ENCODE measurements around the gene HP1BP3.
A peak's percentile ranks its signal among the peaks of the same experiment; 100 is the strongest.

The HP1BP3 gene

DNA sequence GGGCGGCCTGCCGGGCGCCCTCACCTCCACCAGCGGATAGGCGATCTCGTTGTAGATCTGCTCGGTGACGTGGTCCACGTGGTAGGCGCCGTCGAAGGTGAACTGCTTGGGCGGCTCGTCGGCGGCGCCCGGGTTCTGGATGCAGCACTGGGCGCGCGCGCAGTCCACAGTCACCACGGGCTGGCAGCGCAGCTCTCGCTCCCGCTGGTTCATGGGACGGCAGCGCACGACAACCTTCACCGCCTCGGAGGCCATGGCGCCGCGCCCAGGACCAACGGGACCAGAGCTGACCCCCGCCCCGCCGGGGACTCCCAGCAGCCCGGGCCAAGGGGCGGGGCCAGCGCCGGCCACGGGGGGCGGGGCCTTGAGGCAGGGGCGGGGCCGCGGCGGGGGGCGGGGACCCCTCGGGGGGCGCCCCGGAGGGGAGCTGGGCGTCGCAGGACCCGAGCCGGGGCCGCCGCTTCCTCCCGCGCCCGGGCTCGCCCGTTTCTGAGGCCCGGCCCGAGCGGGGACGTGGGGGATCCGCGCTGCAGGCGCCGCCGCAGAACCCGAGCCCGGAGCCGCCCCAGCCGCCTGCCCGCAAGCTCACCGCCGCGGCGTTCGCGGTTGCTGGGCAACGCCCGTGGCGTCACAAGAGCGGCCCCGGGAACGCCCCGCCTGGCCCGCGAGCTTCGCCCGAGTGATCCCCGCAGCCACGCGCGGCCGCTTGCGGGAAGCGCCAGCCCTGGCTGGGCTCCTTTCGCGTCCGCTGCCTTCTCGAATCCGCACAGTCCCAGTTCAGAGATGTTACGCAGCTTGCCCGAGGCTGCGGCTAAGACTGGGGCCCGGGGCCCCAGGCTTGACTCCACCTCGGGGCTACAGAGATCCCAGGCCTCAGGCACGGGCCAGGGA is 69.4 kb downstream of the HP1BP3 start, which contains the start of gene KIF17:
Gene KIF17, minus strand, starts transcription at position 556 of the 891 bp plus-strand sequence. Its CDS starts 301 bp downstream, at position 255.
- peaks cover 0 to 34% of the 10 kb centered on the region in 2 experiments for H3K27me3 ChIP-seq (ENCODE audit: control insufficient read depth in 1 of 2, insufficient read depth in 1 of 2, low read length in 2 of 2)
- H3K4me3 ChIP-seq (ENCODE audit: insufficient read depth in 1 of 2, low read depth in 1 of 2, low read length in 2 of 2), result peak within 1 kb of the TSS; percentile 67
- no peak within 1 kb of the TSS for H2AK5ac ChIP-seq (ENCODE audit: low read length, severe bottlenecking)
- H3K4me1 ChIP-seq (ENCODE audit: control insufficient read depth, insufficient read depth, low read depth, low read length), result peaks cover 14% of the 10 kb centered on the region
- H3K27ac ChIP-seq (ENCODE audit: low read length, poor library complexity, severe bottlenecking), result no peak within 1 kb of the TSS
- WGBS, result 7% methylated on average over 61 of the region's 112 CpGs
- peak within 1 kb of the TSS; percentile 68 for H3K9ac ChIP-seq (ENCODE audit: low read length)
- peak; percentile 84 for DNase-seq
- no peak within 1 kb of the TSS for H4K91ac ChIP-seq (ENCODE audit: low read length)
- peaks cover 0 to 22% of the 10 kb centered on the region in 2 experiments for H3K36me3 ChIP-seq (ENCODE audit: control insufficient read depth in 1 of 2, insufficient read depth in 2 of 2, low read depth in 1 of 2, low read length in 2 of 2)
- no peak within 1 kb of the TSS for H3K23ac ChIP-seq (ENCODE audit: low read length in 2 of 2)
- H3K79me1 ChIP-seq (replicated peaks; ENCODE audit: low read length, poor library complexity, severe bottlenecking), result no peaks in the 10 kb centered on the region
- H3K4me2 ChIP-seq (ENCODE audit: low read length, poor library complexity, severe bottlenecking), result peak within 1 kb of the TSS; percentile 84
- peak within 1 kb of the TSS in 1 of 2 experiments; percentile 76 for H3K4ac ChIP-seq (ENCODE audit: low read depth in 1 of 2, low read length in 2 of 2)
- H2AFZ ChIP-seq (ENCODE audit: low read depth, low read length), result peak within 1 kb of the TSS; percentile 86
- no peak within 1 kb of the TSS for H2BK5ac ChIP-seq (ENCODE audit: low read depth, low read length, poor library complexity, severe bottlenecking)
- H2BK12ac ChIP-seq (ENCODE audit: low read length in 2 of 2), result peak within 1 kb of the TSS in 1 of 2 experiments; percentile 61
- H4K8ac ChIP-seq (ENCODE audit: low read length), result peak within 1 kb of the TSS; percentile 86
- peak within 1 kb of the TSS in 1 of 2 experiments; percentile 90 for H3K14ac ChIP-seq (ENCODE audit: low read length in 2 of 2)
- peak within 1 kb of the TSS; percentile 59 to 91 for H3K18ac ChIP-seq (ENCODE audit: low read depth in 1 of 2, low read length in 2 of 2)
- peak within 1 kb of the TSS; percentile 32 for H2BK15ac ChIP-seq (ENCODE audit: low read depth, poor library complexity, severe bottlenecking)
- no peak within 1 kb of the TSS for H2BK120ac ChIP-seq (ENCODE audit: low read depth, low read length)
- no peaks in the 10 kb centered on the region for H3K9me3 ChIP-seq (ENCODE audit: control insufficient read depth, low read length)

DNA sequence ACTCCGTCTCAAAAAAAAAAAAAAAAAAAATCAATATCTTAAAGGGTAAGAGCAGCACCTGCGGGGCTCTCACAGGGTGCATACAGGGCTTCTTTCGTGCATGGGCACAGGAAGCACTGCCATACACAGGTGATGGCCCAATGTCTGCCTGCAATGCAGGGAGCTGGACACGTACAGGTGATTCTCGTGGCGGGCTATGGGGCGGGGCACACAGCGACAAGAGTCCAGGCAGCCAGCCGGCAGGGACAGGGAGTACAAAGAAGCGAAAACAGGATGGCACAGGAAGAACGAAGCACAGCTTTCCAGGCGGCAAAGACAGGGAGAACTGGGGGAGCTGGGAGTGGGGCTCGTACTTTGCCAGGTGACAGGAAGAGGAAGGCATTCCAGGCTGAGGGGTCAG is 70.9 kb downstream of the HP1BP3 start:
- H3K36me3 ChIP-seq (ENCODE audit: control insufficient read depth in 1 of 2, insufficient read depth in 2 of 2, low read depth in 1 of 2, low read length in 2 of 2), result peaks cover 0 to 8% of the 10 kb centered on the region in 2 experiments

DNA sequence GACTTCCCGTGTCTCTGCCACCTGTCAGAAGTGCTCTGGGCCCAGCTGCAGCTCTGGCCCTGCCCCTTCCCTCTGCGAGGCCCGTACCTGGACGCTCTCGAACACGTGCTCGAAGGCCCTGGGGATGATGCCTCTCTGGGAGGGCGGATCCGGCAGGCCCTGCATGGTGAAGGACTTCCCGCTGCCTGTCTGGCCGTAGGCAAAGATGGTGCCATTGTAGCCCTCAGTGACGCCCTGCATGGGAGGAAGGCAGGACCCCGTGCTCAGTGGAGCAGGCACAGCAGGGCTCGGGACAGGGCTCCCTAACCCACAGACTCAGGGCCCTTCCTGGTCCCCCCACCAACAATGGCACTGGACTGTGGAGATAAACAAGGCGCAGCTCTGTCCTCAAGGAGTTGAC is 71.7 kb downstream of the HP1BP3 start:
- no peak overlapping the region for H3K9ac ChIP-seq (ENCODE audit: low read length)
- WGBS, result 94% methylated on average over 13 of the region's 15 CpGs
- no peak overlapping the region for H3K18ac ChIP-seq (ENCODE audit: low read depth in 1 of 2, low read length in 2 of 2)
- DNase-seq, result no peak
- no peak overlapping the region for H2BK12ac ChIP-seq (ENCODE audit: low read length in 2 of 2)
- H3K4me1 ChIP-seq (ENCODE audit: control insufficient read depth, insufficient read depth, low read depth, low read length), result peaks cover 22% of the 10 kb centered on the region
- H4K8ac ChIP-seq (ENCODE audit: low read length), result no peak overlapping the region
- peaks cover 0 to 40% of the 10 kb centered on the region in 2 experiments for H3K27me3 ChIP-seq (ENCODE audit: control insufficient read depth in 1 of 2, insufficient read depth in 1 of 2, low read length in 2 of 2)
- H3K4me3 ChIP-seq (ENCODE audit: insufficient read depth in 1 of 2, low read depth in 1 of 2, low read length in 2 of 2), result no peak overlapping the region
- H3K36me3 ChIP-seq (ENCODE audit: control insufficient read depth in 1 of 2, insufficient read depth in 2 of 2, low read depth in 1 of 2, low read length in 2 of 2), result peaks cover 0 to 3% of the 10 kb centered on the region in 2 experiments
- no peak overlapping the region for H2BK120ac ChIP-seq (ENCODE audit: low read depth, low read length)
- H3K23ac ChIP-seq (ENCODE audit: low read length in 2 of 2), result no peak overlapping the region
- no peak overlapping the region for H3K4me2 ChIP-seq (ENCODE audit: low read length, poor library complexity, severe bottlenecking)
- H2AFZ ChIP-seq (ENCODE audit: low read depth, low read length), result no peak overlapping the region
- H2BK15ac ChIP-seq (ENCODE audit: low read depth, poor library complexity, severe bottlenecking), result no peak overlapping the region
- H3K79me1 ChIP-seq (replicated peaks; ENCODE audit: low read length, poor library complexity, severe bottlenecking), result no peaks in the 10 kb centered on the region
- no peaks in the 10 kb centered on the region for H3K9me3 ChIP-seq (ENCODE audit: control insufficient read depth, low read length)
- H3K14ac ChIP-seq (ENCODE audit: low read length in 2 of 2), result no peak overlapping the region
- no peak overlapping the region for H3K27ac ChIP-seq (ENCODE audit: low read length, poor library complexity, severe bottlenecking)
- H2BK5ac ChIP-seq (ENCODE audit: low read depth, low read length, poor library complexity, severe bottlenecking), result no peak overlapping the region
- no peak overlapping the region for H4K91ac ChIP-seq (ENCODE audit: low read length)
- no peak overlapping the region for H3K4ac ChIP-seq (ENCODE audit: low read depth in 1 of 2, low read length in 2 of 2)
- H2AK5ac ChIP-seq (ENCODE audit: low read length, severe bottlenecking), result no peak overlapping the region

More for the DNA sequence above, 70.9 kb downstream of the HP1BP3 start:
- H3K9me3 ChIP-seq (ENCODE audit: control insufficient read depth, low read length), result no peaks in the 10 kb centered on the region
- H3K14ac ChIP-seq (ENCODE audit: low read length in 2 of 2), result no peak overlapping the region
- peaks cover 17% of the 10 kb centered on the region for H3K4me1 ChIP-seq (ENCODE audit: control insufficient read depth, insufficient read depth, low read depth, low read length)
- no peak overlapping the region for H3K9ac ChIP-seq (ENCODE audit: low read length)
- no peak overlapping the region for H3K4me2 ChIP-seq (ENCODE audit: low read length, poor library complexity, severe bottlenecking)
- H3K23ac ChIP-seq (ENCODE audit: low read length in 2 of 2), result no peak overlapping the region
- no peak overlapping the region for H2AFZ ChIP-seq (ENCODE audit: low read depth, low read length)
- no peak overlapping the region for H2BK5ac ChIP-seq (ENCODE audit: low read depth, low read length, poor library complexity, severe bottlenecking)
- H3K4me3 ChIP-seq (ENCODE audit: insufficient read depth in 1 of 2, low read depth in 1 of 2, low read length in 2 of 2), result no peak overlapping the region
- no peak overlapping the region for H4K91ac ChIP-seq (ENCODE audit: low read length)
- no peak overlapping the region for H4K8ac ChIP-seq (ENCODE audit: low read length)
- no peak overlapping the region for H2BK15ac ChIP-seq (ENCODE audit: low read depth, poor library complexity, severe bottlenecking)
- H3K4ac ChIP-seq (ENCODE audit: low read depth in 1 of 2, low read length in 2 of 2), result no peak overlapping the region
- no peaks in the 10 kb centered on the region for H3K79me1 ChIP-seq (replicated peaks; ENCODE audit: low read length, poor library complexity, severe bottlenecking)
- H2BK120ac ChIP-seq (ENCODE audit: low read depth, low read length), result no peak overlapping the region
- DNase-seq, result no peak
- H2BK12ac ChIP-seq (ENCODE audit: low read length in 2 of 2), result no peak overlapping the region
- no peak overlapping the region for H2AK5ac ChIP-seq (ENCODE audit: low read length, severe bottlenecking)
- H3K18ac ChIP-seq (ENCODE audit: low read depth in 1 of 2, low read length in 2 of 2), result no peak overlapping the region
- 94% methylated on average over 13 of the region's 13 CpGs for WGBS
- no peak overlapping the region for H3K27ac ChIP-seq (ENCODE audit: low read length, poor library complexity, severe bottlenecking)
- H3K27me3 ChIP-seq (ENCODE audit: control insufficient read depth in 1 of 2, insufficient read depth in 1 of 2, low read length in 2 of 2), result peaks cover 0 to 34% of the 10 kb centered on the region in 2 experiments

DNA sequence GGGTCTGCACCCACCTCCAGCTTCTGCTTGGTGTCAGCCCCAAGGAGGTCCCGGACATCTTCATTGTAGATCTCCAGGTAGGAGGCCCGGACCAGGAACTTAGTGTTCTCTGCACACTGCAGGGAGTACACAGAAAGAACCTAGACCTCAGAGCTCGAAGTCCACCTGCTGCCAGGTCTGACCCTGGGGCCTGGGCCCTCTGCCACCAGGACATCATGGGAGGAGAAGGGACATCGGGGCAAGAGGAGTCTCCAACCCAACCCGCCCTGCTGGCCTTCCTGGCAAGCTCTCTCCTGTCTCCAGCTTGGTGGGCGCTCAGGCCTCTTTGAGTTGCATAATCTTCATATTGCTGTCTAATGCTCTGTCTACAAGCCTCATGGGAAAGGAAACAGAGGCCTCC is 73.7 kb downstream of the HP1BP3 start:
- Histone ChIP-seq H3K4ac (ENCODE audit: low read depth in 1 of 2, low read length in 2 of 2) (no peak overlapping the region), H2AK5ac (ENCODE audit: low read length, severe bottlenecking) (no peak overlapping the region), H3K14ac (ENCODE audit: low read length in 2 of 2) (no peak overlapping the region), H3K18ac (ENCODE audit: low read depth in 1 of 2, low read length in 2 of 2) (no peak overlapping the region), H3K4me3 (ENCODE audit: insufficient read depth in 1 of 2, low read depth in 1 of 2, low read length in 2 of 2) (no peak overlapping the region), H2BK120ac (ENCODE audit: low read depth, low read length) (no peak overlapping the region), H3K9me3 (ENCODE audit: control insufficient read depth, low read length) (no peaks in the 10 kb centered on the region), H4K91ac (ENCODE audit: low read length) (no peak overlapping the region), H2BK5ac (ENCODE audit: low read depth, low read length, poor library complexity, severe bottlenecking) (no peak overlapping the region), H3K27ac (ENCODE audit: low read length, poor library complexity, severe bottlenecking) (no peak overlapping the region), H3K23ac (ENCODE audit: low read length in 2 of 2) (no peak overlapping the region), H4K8ac (ENCODE audit: low read length) (no peak overlapping the region), H3K79me1 (replicated peaks; ENCODE audit: low read length, poor library complexity, severe bottlenecking) (no peaks in the 10 kb centered on the region), H2BK12ac (ENCODE audit: low read length in 2 of 2) (no peak overlapping the region), H2BK15ac (ENCODE audit: low read depth, poor library complexity, severe bottlenecking) (no peak overlapping the region), H3K4me1 (ENCODE audit: control insufficient read depth, insufficient read depth, low read depth, low read length) (peaks cover 26% of the 10 kb centered on the region), H3K36me3 (ENCODE audit: control insufficient read depth in 1 of 2, insufficient read depth in 2 of 2, low read depth in 1 of 2, low read length in 2 of 2) (no peaks in the 10 kb centered on the region), H3K4me2 (ENCODE audit: low read length, poor library complexity, severe bottlenecking) (no peak overlapping the region), H3K27me3 (ENCODE audit: control insufficient read depth in 1 of 2, insufficient read depth in 1 of 2, low read length in 2 of 2) (peaks cover 0 to 32% of the 10 kb centered on the region in 2 experiments), H2AFZ (ENCODE audit: low read depth, low read length) (no peak overlapping the region), H3K9ac (ENCODE audit: low read length) (no peak overlapping the region)
- WGBS, result 99% methylated on average over 6 of the region's 6 CpGs
- DNase-seq, result no peak

All from mesenchymal stem cell (in vitro differentiated cells and primary cell).